PC-9 (cell line): ENCODE results near the gene KIN.

ENCODE experiments used
- CTCF ChIP-seq: fragments of 200-600 bp; sonication (generic); conservative IDR thresholded peaks from 2 replicates; pipeline ENCODE4 v1.6.1; 2017; ENCODE audit warnings: mixed run types, antibody characterized with exemption, mild to moderate bottlenecking, moderate library complexity
- EZH2 ChIP-seq: fragments of 200-600 bp; sonication (generic); IDR thresholded peaks from 2 replicates; pipeline ENCODE4 v1.8.0; 2017; ENCODE audit warnings: antibody characterized with exemption, low read depth

- TF ChIP-seq CTCF, result no peak
- no peak for TF ChIP-seq EZH2
Observed at GRCh38 chr10:7717767-7718166, 70.0 kb downstream of the KIN start.
